HEK293 (cell line): ENCODE data around the gene PYGM.

Experiments
- CTCF ChIA-PET: fragments of 350-600 bp; formaldehyde crosslinking; extraction: SDS; loops from one replicate; lab custom pipeline; 2021; ENCODE audit warnings: antibody characterized with exemption; lab: Yijun Ruan, JAX
- POLR2A ChIA-PET: fragments of 300-600 bp; formaldehyde crosslinking; extraction: SDS; loops from one replicate; lab custom pipeline; 2020; ENCODE audit warnings: antibody characterized with exemption, inconsistent platforms; lab: Yijun Ruan, JAX
- H3K27ac ChIP-seq: fragments of 200-500 bp; sonication (Bioruptor generic); 2 replicates; pipeline ENCODE4 v1.5.1; 2014; ENCODE audit warnings: low read depth, low read length, control low read depth, inconsistent platforms; ENCODE audit errors: extremely low read depth
- H3K36me3 ChIP-seq, 2 experiments: fragments of 200-500 bp in 1 of 2; sonication (Bioruptor generic) in 1 of 2; 1 replicate in 1 of 2; 2 replicates in 1 of 2; pipeline ENCODE4 v1.5.1; 2014 to 2017; ENCODE audit warnings: inconsistent platforms in 2 of 2, low read length in 2 of 2; ENCODE audit not compliant: control insufficient read depth in 2 of 2, insufficient read depth in 1 of 2
- H3K4me1 ChIP-seq: fragments of 200-500 bp; sonication (Bioruptor generic); 2 replicates; pipeline ENCODE4 v1.5.1; 2014; ENCODE audit warnings: mild to moderate bottlenecking, low read length, inconsistent platforms; ENCODE audit not compliant: control insufficient read depth, insufficient read depth
- H3K4me3 ChIP-seq: 2 replicates; pipeline ENCODE4 v1.5.1; 2011; ENCODE audit warnings: low read depth, mild to moderate bottlenecking, control low read depth, low read length, moderate library complexity
- H3K9me3 ChIP-seq: fragments of 200-500 bp; sonication (Bioruptor generic); 2 replicates; pipeline ENCODE4 v1.5.1; 2014; ENCODE audit warnings: low read depth, low read length, inconsistent platforms; ENCODE audit not compliant: control insufficient read depth, insufficient read depth
- GLI2 ChIP-seq: fragments of 450-650 bp; formaldehyde crosslinking; IDR thresholded peaks from 2 replicates; pipeline ENCODE4; 2017; ENCODE audit warnings: missing biosample characterization, missing genetic modification characterization, low read depth, borderline replicate concordance
- GLIS1 ChIP-seq: fragments of 450-650 bp; formaldehyde crosslinking; IDR thresholded peaks from 2 replicates; pipeline ENCODE4 v1.5.1; 2016; ENCODE audit warnings: missing biosample characterization, missing genetic modification characterization
- KLF1 ChIP-seq: fragments of 450-650 bp; formaldehyde crosslinking; IDR thresholded peaks from 2 replicates; pipeline ENCODE4 v1.5.1; 2016; ENCODE audit warnings: missing biosample characterization, missing genetic modification characterization
- MZF1 ChIP-seq: fragments of 450-650 bp; formaldehyde crosslinking; IDR thresholded peaks from 2 replicates; pipeline ENCODE4 v1.5.1; 2017; ENCODE audit warnings: missing biosample characterization, missing genetic modification characterization, borderline replicate concordance
- PRDM2 ChIP-seq: fragments of 450-650 bp; formaldehyde crosslinking; IDR thresholded peaks from 2 replicates; pipeline ENCODE4 v1.5.1; 2016; ENCODE audit warnings: missing biosample characterization, missing genetic modification characterization, borderline replicate concordance
- RBAK ChIP-seq: fragments of 450-650 bp; formaldehyde crosslinking; IDR thresholded peaks from 2 replicates; pipeline ENCODE4 v1.5.1; 2016; ENCODE audit warnings: missing biosample characterization, missing genetic modification characterization
- TRIM28 ChIP-seq: IDR thresholded peaks from 2 replicates; pipeline ENCODE4 v1.6.1; 2011; ENCODE audit warnings: low read length, control low read depth, borderline replicate concordance
- YY1 ChIP-seq: fragments of 450-650 bp; formaldehyde crosslinking; IDR thresholded peaks from 2 replicates; pipeline ENCODE4 v1.5.1; 2018; ENCODE audit warnings: missing biosample characterization, missing genetic modification characterization
- ZBTB21 ChIP-seq: fragments of 450-650 bp; formaldehyde crosslinking; IDR thresholded peaks from 2 replicates; pipeline ENCODE4 v1.5.1; 2017; ENCODE audit warnings: missing biosample characterization, missing genetic modification characterization
- ZBTB44 ChIP-seq: fragments of 450-650 bp; IDR thresholded peaks from 2 replicates; pipeline ENCODE4 v1.5.1; 2018; ENCODE audit warnings: missing biosample characterization, mild to moderate bottlenecking, missing genetic modification characterization
- ZNF114 ChIP-seq: fragments of 450-650 bp; formaldehyde crosslinking; IDR thresholded peaks from 2 replicates; pipeline ENCODE4 v1.5.0; 2017; ENCODE audit warnings: missing biosample characterization, missing genetic modification characterization
- ZNF146 ChIP-seq: fragments of 450-650 bp; formaldehyde crosslinking; IDR thresholded peaks from 2 replicates; pipeline ENCODE4 v1.5.1; 2016; ENCODE audit warnings: missing biosample characterization, missing genetic modification characterization
- ZNF19 ChIP-seq: fragments of 450-650 bp; formaldehyde crosslinking; IDR thresholded peaks from 2 replicates; pipeline ENCODE4; 2016; ENCODE audit warnings: missing biosample characterization, missing genetic modification characterization, low read depth
- ZNF266 ChIP-seq: fragments of 450-650 bp; formaldehyde crosslinking; IDR thresholded peaks from 2 replicates; pipeline ENCODE4 v1.5.1; 2016; ENCODE audit warnings: missing biosample characterization, missing genetic modification characterization, low read depth
- ZNF311 ChIP-seq: fragments of 450-650 bp; formaldehyde crosslinking; IDR thresholded peaks from 2 replicates; pipeline ENCODE4 v1.5.1; 2017; ENCODE audit warnings: missing biosample characterization, missing genetic modification characterization, borderline replicate concordance
- ZNF423 ChIP-seq: fragments of 450-650 bp; formaldehyde crosslinking; IDR thresholded peaks from 2 replicates; pipeline ENCODE4 v1.5.1; 2016; ENCODE audit warnings: missing biosample characterization, missing genetic modification characterization
- ZNF600 ChIP-seq: fragments of 450-650 bp; formaldehyde crosslinking; IDR thresholded peaks from 2 replicates; pipeline ENCODE4 v1.5.1; 2016; ENCODE audit warnings: missing biosample characterization, missing genetic modification characterization
- ZNF707 ChIP-seq: fragments of 450-650 bp; formaldehyde crosslinking; IDR thresholded peaks from 2 replicates; pipeline ENCODE4 v1.5.1; 2016; ENCODE audit warnings: missing biosample characterization, missing genetic modification characterization
- ZNF785 ChIP-seq: fragments of 450-650 bp; formaldehyde crosslinking; IDR thresholded peaks from 2 replicates; pipeline ENCODE4 v1.5.1; 2016; ENCODE audit warnings: missing biosample characterization, missing genetic modification characterization

PYGM gene

GRCh38 chr11:64742889-64743590, 16.7 kb downstream of the PYGM start (continued):
- no peak for TF ChIP-seq ZBTB44
- TF ChIP-seq ZNF266 = no peak
- TF ChIP-seq GLI2 (tag by site-specific recombination) = no peak
- TF ChIP-seq TRIM28 = no peak
- TF ChIP-seq ZNF311 (tag by site-specific recombination) = no peak
- TF ChIP-seq PRDM2 = no peak

GRCh38 chr11:64742087-64742888, 17.5 kb downstream of the PYGM start:
- Histone ChIP-seq H3K27ac (no peak overlapping the region), H3K4me1 (no peaks in the 10 kb centered on the region), H3K36me3 (no peaks in the 10 kb centered on the region), H3K4me3 (peak overlapping the region; percentile 30), H3K9me3 (no peaks in the 10 kb centered on the region)
- 0 out of 2 replicates have a peak, but pooled peaks have one; percentile 38 for TF ChIP-seq ZNF600
- no peak for TF ChIP-seq ZBTB21 (tag by site-specific recombination)
- TF ChIP-seq KLF1 = peak; percentile 54; the same call in 1 of the 2 replicates
- CTCF ChIA-PET = interaction anchor here (0.7 to 4.6 kb wide), 13 partner anchors 9 to 851 kb away, joined by 3 to 31 read pairs (median 4); no protein-coding TSS in a partner anchor
- POLR2A ChIA-PET = interaction anchor here (1.0 kb wide), 1 partner anchor 36 kb away, joined by 3 read pairs; the partner anchor contains the start of gene SF1

DNA sequence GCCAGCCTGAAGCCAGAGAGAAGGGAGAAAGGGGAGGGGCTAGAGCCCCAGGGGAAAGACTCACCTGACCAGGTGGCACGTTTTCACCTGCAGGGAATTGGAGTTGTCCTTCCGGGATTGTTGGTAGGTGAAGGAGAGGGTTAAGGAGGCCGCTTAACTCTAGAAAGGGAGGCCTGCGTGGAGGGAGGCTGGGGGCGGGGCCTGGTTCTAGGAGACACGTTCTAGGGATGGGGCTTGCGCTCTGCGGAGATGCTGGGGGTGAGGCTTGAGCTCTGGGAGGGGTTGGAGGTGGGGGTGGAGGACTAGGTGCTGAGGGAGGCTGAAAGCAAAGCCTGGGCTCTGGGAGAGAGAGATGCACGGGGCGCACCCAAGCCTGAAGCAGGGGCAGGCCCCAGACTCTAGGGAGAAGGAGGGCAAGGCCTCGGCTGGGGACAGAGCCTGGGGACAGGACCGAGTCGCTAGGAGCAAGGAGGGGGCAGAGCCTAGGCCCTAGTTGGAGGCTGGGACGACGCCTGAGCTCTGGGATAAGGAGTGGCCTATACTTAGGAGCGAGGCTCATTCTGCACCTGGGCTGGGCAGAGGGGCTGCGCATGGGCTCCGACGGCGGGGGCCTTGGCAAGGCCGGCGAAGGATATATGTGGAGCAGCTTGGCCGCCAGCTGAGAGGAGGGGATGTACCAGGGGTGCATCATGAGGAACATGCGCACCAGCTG, 18.2 kb downstream of the PYGM start:
- POLR2A ChIA-PET = interaction anchor here (0.9 kb wide), 2 partner anchors 20 to 37 kb away, joined by 3 read pairs; partner anchors contain the start of gene SF1
- Histone ChIP-seq H3K4me1 (no peaks in the 10 kb centered on the region), H3K27ac (no peak overlapping the region), H3K9me3 (no peaks in the 10 kb centered on the region), H3K36me3 (no peaks in the 10 kb centered on the region), H3K4me3 (no peak overlapping the region)
- CTCF ChIA-PET = interaction anchor here (0.7 to 4.6 kb wide), 10 partner anchors 8 to 394 kb away, joined by 3 to 31 read pairs (median 4); no protein-coding TSS in a partner anchor
- TF ChIP-seq ZNF600 = no peak
- TF ChIP-seq YY1 (tag by site-specific recombination) = no peak
- no peak for TF ChIP-seq RBAK (tag by site-specific recombination)
- TF ChIP-seq ZNF146 = no peak
- no peak for TF ChIP-seq ZNF114
- no peak for TF ChIP-seq ZNF423 (tag by site-specific recombination)
- TF ChIP-seq ZNF707 (tag by site-specific recombination) = no peak
- no peak for TF ChIP-seq MZF1
- no peak for TF ChIP-seq ZBTB21 (tag by site-specific recombination)
- no peak for TF ChIP-seq KLF1
- no peak for TF ChIP-seq ZNF785 (tag by site-specific recombination)
- TF ChIP-seq GLIS1 (tag by site-specific recombination) = no peak
- TF ChIP-seq ZNF19 (tag by site-specific recombination) = no peak
